ENCODE results near the gene GPC2.
"Not testable (repeated sequence)": the region's sequence is repeated elsewhere in the genome, so short reads cannot be mapped to it uniquely, and the experiment has no call there.

Gene GPC2

GRCh38 chr7:100200693-100201092 is 23.5 kb upstream of the GPC2 start:
- H4K20me1 ChIP-seq (ENCODE audit: control insufficient read depth, insufficient read depth, low read depth, low read length) = no peaks in the 10 kb centered on the region
- H3K36me3 ChIP-seq (ENCODE audit: control insufficient read depth, low read length) = peaks cover 73% of the 10 kb centered on the region
- no peaks in the 10 kb centered on the region for H3K27me3 ChIP-seq (ENCODE audit: control insufficient read depth, low read length)
- H3K9me2 ChIP-seq (replicated peaks; ENCODE audit: control insufficient read depth, low read length) = no peaks in the 10 kb centered on the region
- H3K79me2 ChIP-seq (ENCODE audit: control insufficient read depth, low read length) = peaks cover 17% of the 10 kb centered on the region
- peaks cover 91% of the 10 kb centered on the region for H3K4me1 ChIP-seq (ENCODE audit: control insufficient read depth, low read length)
- peak overlapping the region; percentile 84 for H3K4me2 ChIP-seq (ENCODE audit: low read length)
- peak overlapping the region; percentile 69 for H3K4me3 ChIP-seq (ENCODE audit: low read length)
- TF ChIP-seq EZH2phosphoT487 (IDR thresholded peaks at IDR 0.05; ENCODE audit: borderline replicate concordance, low read length) = no peak
- TF ChIP-seq, protein P1, sequence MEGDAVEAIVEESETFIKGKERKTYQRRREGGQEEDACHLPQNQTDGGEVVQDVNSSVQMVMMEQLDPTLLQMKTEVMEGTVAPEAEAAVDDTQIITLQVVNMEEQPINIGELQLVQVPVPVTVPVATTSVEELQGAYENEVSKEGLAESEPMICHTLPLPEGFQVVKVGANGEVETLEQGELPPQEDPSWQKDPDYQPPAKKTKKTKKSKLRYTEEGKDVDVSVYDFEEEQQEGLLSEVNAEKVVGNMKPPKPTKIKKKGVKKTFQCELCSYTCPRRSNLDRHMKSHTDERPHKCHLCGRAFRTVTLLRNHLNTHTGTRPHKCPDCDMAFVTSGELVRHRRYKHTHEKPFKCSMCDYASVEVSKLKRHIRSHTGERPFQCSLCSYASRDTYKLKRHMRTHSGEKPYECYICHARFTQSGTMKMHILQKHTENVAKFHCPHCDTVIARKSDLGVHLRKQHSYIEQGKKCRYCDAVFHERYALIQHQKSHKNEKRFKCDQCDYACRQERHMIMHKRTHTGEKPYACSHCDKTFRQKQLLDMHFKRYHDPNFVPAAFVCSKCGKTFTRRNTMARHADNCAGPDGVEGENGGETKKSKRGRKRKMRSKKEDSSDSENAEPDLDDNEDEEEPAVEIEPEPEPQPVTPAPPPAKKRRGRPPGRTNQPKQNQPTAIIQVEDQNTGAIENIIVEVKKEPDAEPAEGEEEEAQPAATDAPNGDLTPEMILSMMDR (IDR thresholded peaks at IDR 0.05; ENCODE audit: low read depth, low read length, poor library complexity, severe bottlenecking) = no peak
- H3K27ac ChIP-seq (ENCODE audit: low read depth, low read length) = peak overlapping the region; percentile 86
- no peaks in the 10 kb centered on the region for H3K9me3 ChIP-seq (ENCODE audit: control insufficient read depth, insufficient read depth, low read length)
- H3F3A ChIP-seq (ENCODE audit: control insufficient read depth, insufficient read depth) = peaks cover 18% of the 10 kb centered on the region

GRCh38 chr7:100198266-100198665 is 21.1 kb upstream of the GPC2 start:
- H3K27ac ChIP-seq (ENCODE audit: low read depth, low read length) = peak overlapping the region; percentile 86

GRCh38 chr7:100195901-100196322 is 18.7 kb upstream of the GPC2 start:
- peak overlapping the region; percentile 94 for H3K27ac ChIP-seq (ENCODE audit: low read depth, low read length)
- peak overlapping the region; percentile 61 for H3K4me2 ChIP-seq (ENCODE audit: low read length)

More at GRCh38 chr7:100198266-100198665, 21.1 kb upstream of the GPC2 start:
- Histone ChIP-seq H3K9me2 (replicated peaks; ENCODE audit: control insufficient read depth, low read length) (no peaks in the 10 kb centered on the region), H4K20me1 (ENCODE audit: control insufficient read depth, insufficient read depth, low read depth, low read length) (no peaks in the 10 kb centered on the region), H3K9me3 (ENCODE audit: control insufficient read depth, insufficient read depth, low read length) (no peaks in the 10 kb centered on the region), H3K79me2 (ENCODE audit: control insufficient read depth, low read length) (peaks cover 17% of the 10 kb centered on the region), H3F3A (ENCODE audit: control insufficient read depth, insufficient read depth) (peaks cover 32% of the 10 kb centered on the region), H3K36me3 (ENCODE audit: control insufficient read depth, low read length) (peaks cover 77% of the 10 kb centered on the region), H3K27me3 (ENCODE audit: control insufficient read depth, low read length) (no peaks in the 10 kb centered on the region), H3K4me1 (ENCODE audit: control insufficient read depth, low read length) (peaks cover 97% of the 10 kb centered on the region), H3K4me3 (ENCODE audit: low read length) (no peak overlapping the region), H3K4me2 (ENCODE audit: low read length) (no peak overlapping the region)
- TF ChIP-seq, protein P1 (IDR thresholded peaks at IDR 0.05; ENCODE audit: low read depth, low read length, poor library complexity, severe bottlenecking) = no peak
- TF ChIP-seq EZH2phosphoT487 (IDR thresholded peaks at IDR 0.05; ENCODE audit: borderline replicate concordance, low read length) = no peak

DNA sequence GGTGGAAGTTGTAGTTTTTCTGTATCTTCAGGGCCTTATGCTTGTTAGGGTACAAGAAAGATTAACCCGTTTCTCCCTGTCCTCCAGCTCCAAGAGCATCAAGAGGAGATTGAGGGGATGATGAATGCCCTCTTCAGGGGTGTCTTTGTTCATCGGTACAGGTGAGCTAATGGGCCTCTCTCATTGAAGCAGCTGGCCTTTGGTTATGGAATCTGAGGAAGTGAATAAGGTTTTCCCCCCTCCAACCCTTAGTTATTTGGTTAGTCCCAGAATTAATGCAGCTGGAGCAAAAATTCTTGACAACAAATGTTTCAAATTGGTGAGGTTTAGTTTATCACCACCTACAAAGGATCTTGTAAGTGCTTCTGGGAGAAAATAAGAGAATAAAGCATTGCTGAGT is 18.0 kb upstream of the GPC2 start:
- no peaks in the 10 kb centered on the region for H3K27me3 ChIP-seq (ENCODE audit: control insufficient read depth, low read length)
- H3K4me3 ChIP-seq (ENCODE audit: low read length) = peak overlapping the region; percentile 51
- peak overlapping the region; percentile 61 for H3K4me2 ChIP-seq (ENCODE audit: low read length)
- no peaks in the 10 kb centered on the region for H3K79me2 ChIP-seq (ENCODE audit: control insufficient read depth, low read length)
- no peaks in the 10 kb centered on the region for H3K9me2 ChIP-seq (replicated peaks; ENCODE audit: control insufficient read depth, low read length)
- TF ChIP-seq EZH2phosphoT487 (IDR thresholded peaks at IDR 0.05; ENCODE audit: borderline replicate concordance, low read length) = no peak
- H3K36me3 ChIP-seq (ENCODE audit: control insufficient read depth, low read length) = peaks cover 59% of the 10 kb centered on the region
- peaks cover 53% of the 10 kb centered on the region for H3F3A ChIP-seq (ENCODE audit: control insufficient read depth, insufficient read depth)
- H4K20me1 ChIP-seq (ENCODE audit: control insufficient read depth, insufficient read depth, low read depth, low read length) = no peaks in the 10 kb centered on the region
- H3K9me3 ChIP-seq (ENCODE audit: control insufficient read depth, insufficient read depth, low read length) = no peaks in the 10 kb centered on the region
- H3K27ac ChIP-seq (ENCODE audit: low read depth, low read length) = peak overlapping the region; percentile 94
- H3K4me1 ChIP-seq (ENCODE audit: control insufficient read depth, low read length) = peaks cover 97% of the 10 kb centered on the region

More at GRCh38 chr7:100195901-100196322, 18.7 kb upstream of the GPC2 start:
- not testable (repeated sequence) for H3K27me3 ChIP-seq (ENCODE audit: control insufficient read depth, low read length); H3K9me2 ChIP-seq (replicated peaks; ENCODE audit: control insufficient read depth, low read length); H4K20me1 ChIP-seq (ENCODE audit: control insufficient read depth, insufficient read depth, low read depth, low read length); H3K79me2 ChIP-seq (ENCODE audit: control insufficient read depth, low read length); H3K9me3 ChIP-seq (ENCODE audit: control insufficient read depth, insufficient read depth, low read length)
- Histone ChIP-seq H3K4me3 (ENCODE audit: low read length) (peak overlapping the region; percentile 51), H3F3A (ENCODE audit: control insufficient read depth, insufficient read depth) (peaks cover 48% of the 10 kb centered on the region), H3K36me3 (ENCODE audit: control insufficient read depth, low read length) (peaks cover 65% of the 10 kb centered on the region), H3K4me1 (ENCODE audit: control insufficient read depth, low read length) (peaks cover 97% of the 10 kb centered on the region)

Data from DOHH2 (cell line).